ENCODE measurements around the gene HYAL1.

The HYAL1 gene, protein sequence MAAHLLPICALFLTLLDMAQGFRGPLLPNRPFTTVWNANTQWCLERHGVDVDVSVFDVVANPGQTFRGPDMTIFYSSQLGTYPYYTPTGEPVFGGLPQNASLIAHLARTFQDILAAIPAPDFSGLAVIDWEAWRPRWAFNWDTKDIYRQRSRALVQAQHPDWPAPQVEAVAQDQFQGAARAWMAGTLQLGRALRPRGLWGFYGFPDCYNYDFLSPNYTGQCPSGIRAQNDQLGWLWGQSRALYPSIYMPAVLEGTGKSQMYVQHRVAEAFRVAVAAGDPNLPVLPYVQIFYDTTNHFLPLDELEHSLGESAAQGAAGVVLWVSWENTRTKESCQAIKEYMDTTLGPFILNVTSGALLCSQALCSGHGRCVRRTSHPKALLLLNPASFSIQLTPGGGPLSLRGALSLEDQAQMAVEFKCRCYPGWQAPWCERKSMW

DNA sequence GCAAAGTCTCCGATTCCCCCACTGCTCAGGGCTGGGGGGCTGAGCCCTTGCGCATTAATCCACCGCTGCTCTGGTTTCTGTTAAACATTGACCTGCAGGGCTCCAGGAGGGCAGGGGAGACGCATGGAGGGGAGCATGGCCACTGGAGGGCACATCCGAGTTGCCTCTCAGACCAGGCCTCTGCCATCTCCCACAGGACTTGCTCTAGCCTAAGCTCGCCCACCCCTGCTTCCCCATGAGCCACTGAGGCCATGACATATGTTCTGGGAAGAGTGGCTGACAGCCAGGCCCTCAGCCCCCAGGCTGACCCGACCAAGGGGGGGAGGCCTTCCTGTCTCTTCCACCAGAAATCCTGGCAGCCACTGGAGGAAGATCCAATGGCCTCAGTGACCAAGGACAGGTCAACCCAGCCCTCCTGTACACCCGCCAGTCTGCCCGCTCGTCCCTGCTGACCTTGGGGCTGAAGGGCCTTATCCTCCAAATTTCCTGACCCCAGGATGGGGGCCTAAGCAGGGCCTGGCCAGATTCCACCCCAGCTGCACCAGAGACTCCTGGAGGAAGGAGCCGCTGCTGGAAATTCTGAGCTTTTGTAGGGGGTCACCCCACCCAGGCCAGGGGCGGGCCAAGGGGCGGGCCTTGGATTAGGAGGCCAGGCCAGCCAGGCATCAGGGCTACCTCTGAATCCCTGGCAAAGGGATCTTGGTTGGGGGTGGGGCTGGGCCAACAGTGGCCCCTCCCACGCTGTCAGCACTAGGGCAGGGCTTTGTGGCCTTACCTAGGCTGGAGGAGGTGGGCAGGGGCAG, at the start of gene HYAL1:
TSS of gene HYAL1 (minus strand) at position 562 of the 803 bp plus-strand sequence. CDS start 618 bp downstream, outside the sequence.
- Histone ChIP-seq H3K9ac (ENCODE audit: low read depth, low read length) (peak within 1 kb of the TSS; percentile 47), H3K9me3 (ENCODE audit: control insufficient read depth, insufficient read depth, low read length) (no peaks in the 10 kb centered on the region), H3K4me3 (ENCODE audit: low read depth, low read length) (no peak within 1 kb of the TSS)

GRCh38 chr3:50352781-50353180, 49.4 kb upstream of the HYAL1 start:
- Histone ChIP-seq H3K36me3 (ENCODE audit: control insufficient read depth, insufficient read depth, low read length) (peaks cover 34% of the 10 kb centered on the region), H3K9ac (ENCODE audit: low read depth, low read length) (no peak overlapping the region), H3K4me1 (ENCODE audit: control insufficient read depth, insufficient read depth, low read length) (peaks cover 4% of the 10 kb centered on the region)

More for the DNA sequence above, at the start of gene HYAL1:
- no peaks in the 10 kb centered on the region for H3K36me3 ChIP-seq (ENCODE audit: control insufficient read depth, insufficient read depth, low read length)
- peaks cover 3% of the 10 kb centered on the region for H3K4me1 ChIP-seq (ENCODE audit: control insufficient read depth, insufficient read depth, low read length)
- H3K27me3 ChIP-seq (ENCODE audit: control insufficient read depth, insufficient read depth, low read length) = no peaks in the 10 kb centered on the region

GRCh38 chr3:50351323-50351697, 47.9 kb upstream of the HYAL1 start:
- H3K9me3 ChIP-seq (ENCODE audit: control insufficient read depth, insufficient read depth, low read length) = no peaks in the 10 kb centered on the region
- no peak overlapping the region for H3K9ac ChIP-seq (ENCODE audit: low read depth, low read length)
- H3K4me3 ChIP-seq (ENCODE audit: low read depth, low read length) = peak overlapping the region; percentile 100
- peaks cover 33% of the 10 kb centered on the region for H3K36me3 ChIP-seq (ENCODE audit: control insufficient read depth, insufficient read depth, low read length)
- peaks cover 5% of the 10 kb centered on the region for H3K27me3 ChIP-seq (ENCODE audit: control insufficient read depth, insufficient read depth, low read length)
- H3K4me1 ChIP-seq (ENCODE audit: control insufficient read depth, insufficient read depth, low read length) = peaks cover 6% of the 10 kb centered on the region

More at GRCh38 chr3:50352781-50353180, 49.4 kb upstream of the HYAL1 start:
- no peak overlapping the region for H3K4me3 ChIP-seq (ENCODE audit: low read depth, low read length)
- no peaks in the 10 kb centered on the region for H3K9me3 ChIP-seq (ENCODE audit: control insufficient read depth, insufficient read depth, low read length)
- no peaks in the 10 kb centered on the region for H3K27me3 ChIP-seq (ENCODE audit: control insufficient read depth, insufficient read depth, low read length)

DNA sequence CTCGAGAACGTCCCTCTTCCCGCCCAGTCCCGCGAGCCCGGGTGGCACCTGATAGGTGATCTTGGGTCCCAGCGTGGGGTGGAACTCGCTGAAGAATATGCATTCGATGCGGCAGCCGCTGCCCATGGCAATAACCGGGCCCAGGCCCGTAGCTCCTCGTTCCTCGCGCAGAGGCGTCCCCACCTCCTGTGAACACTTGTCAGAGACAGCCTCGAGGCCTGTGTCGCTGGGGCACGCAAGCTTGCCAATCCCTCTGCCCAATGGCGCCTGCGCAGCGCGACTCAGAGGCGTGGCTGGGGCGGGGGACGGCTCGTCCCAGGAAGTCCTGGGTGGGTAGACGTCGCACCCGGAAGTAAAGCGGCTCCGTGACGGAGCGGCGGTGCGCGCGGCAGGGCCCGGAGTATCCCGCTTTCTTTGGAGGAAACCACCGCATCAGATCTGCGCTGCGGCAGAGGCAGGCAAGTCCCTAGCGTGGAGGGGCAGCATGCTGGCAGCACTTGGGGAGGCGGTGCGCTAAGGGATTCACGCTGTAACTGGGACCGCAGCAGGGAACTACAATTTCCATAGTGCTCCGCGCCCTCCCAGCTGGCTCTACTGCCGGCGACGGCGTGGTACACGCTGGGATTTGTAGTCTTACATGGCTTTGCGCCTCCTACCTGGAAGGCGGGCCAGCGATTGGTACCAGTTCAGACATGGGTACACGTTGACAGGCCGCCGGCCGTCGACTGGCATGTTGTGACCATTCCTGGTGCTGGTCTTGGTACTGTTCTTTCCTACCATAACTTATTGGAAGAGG, 47.4 kb upstream of the HYAL1 start, which contains the start of the genes CYB561D2 and NPRL2:
TSS of gene CYB561D2 (plus strand) at position 336 of the 796 bp plus-strand sequence. CDS start 572 bp downstream, outside the sequence.
TSS of gene NPRL2 (minus strand) at position 249 of the 796 bp plus-strand sequence. CDS start at position 126, 123 bp downstream.
- Histone ChIP-seq H3K4me3 (ENCODE audit: low read depth, low read length) (peak within 1 kb of the TSS; percentile 100), H3K9me3 (ENCODE audit: control insufficient read depth, insufficient read depth, low read length) (no peaks in the 10 kb centered on the region), H3K36me3 (ENCODE audit: control insufficient read depth, insufficient read depth, low read length) (peaks cover 29% of the 10 kb centered on the region), H3K4me1 (ENCODE audit: control insufficient read depth, insufficient read depth, low read length) (peaks cover 6% of the 10 kb centered on the region), H3K9ac (ENCODE audit: low read depth, low read length) (peak within 1 kb of the TSS; percentile 95), H3K27me3 (ENCODE audit: control insufficient read depth, insufficient read depth, low read length) (peaks cover 10% of the 10 kb centered on the region)

DNA sequence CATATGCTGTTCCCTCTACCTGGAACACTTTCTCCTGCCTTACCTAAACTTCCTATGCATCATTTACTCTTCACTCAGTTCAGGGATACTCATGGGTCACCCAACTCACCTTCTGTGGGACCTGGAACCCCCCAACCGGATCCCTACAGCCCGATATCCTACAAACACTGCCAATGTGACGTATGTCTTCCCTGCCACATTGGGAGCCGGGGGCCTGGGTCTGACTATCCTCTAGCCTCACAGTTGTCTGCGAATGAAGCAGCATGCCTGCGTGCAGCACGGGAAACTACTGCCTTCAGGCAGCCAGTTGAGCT, 46.8 kb upstream of the HYAL1 start:
- H3K36me3 ChIP-seq (ENCODE audit: control insufficient read depth, insufficient read depth, low read length) = peaks cover 26% of the 10 kb centered on the region
- H3K9me3 ChIP-seq (ENCODE audit: control insufficient read depth, insufficient read depth, low read length) = no peaks in the 10 kb centered on the region
- H3K4me1 ChIP-seq (ENCODE audit: control insufficient read depth, insufficient read depth, low read length) = peaks cover 6% of the 10 kb centered on the region
- peak overlapping the region; percentile 95 for H3K9ac ChIP-seq (ENCODE audit: low read depth, low read length)
- H3K4me3 ChIP-seq (ENCODE audit: low read depth, low read length) = peak overlapping the region; percentile 100
- H3K27me3 ChIP-seq (ENCODE audit: control insufficient read depth, insufficient read depth, low read length) = peaks cover 12% of the 10 kb centered on the region

- Histone ChIP-seq H3K9me3 (ENCODE audit: control insufficient read depth, insufficient read depth, low read length) (no peaks in the 10 kb centered on the region), H3K4me1 (ENCODE audit: control insufficient read depth, insufficient read depth, low read length) (peaks cover 6% of the 10 kb centered on the region), H3K9ac (ENCODE audit: low read depth, low read length) (no peak overlapping the region)
These were observed 43.9 kb upstream of the HYAL1 start for GRCh38 chr3:50347187-50347813.

DNA sequence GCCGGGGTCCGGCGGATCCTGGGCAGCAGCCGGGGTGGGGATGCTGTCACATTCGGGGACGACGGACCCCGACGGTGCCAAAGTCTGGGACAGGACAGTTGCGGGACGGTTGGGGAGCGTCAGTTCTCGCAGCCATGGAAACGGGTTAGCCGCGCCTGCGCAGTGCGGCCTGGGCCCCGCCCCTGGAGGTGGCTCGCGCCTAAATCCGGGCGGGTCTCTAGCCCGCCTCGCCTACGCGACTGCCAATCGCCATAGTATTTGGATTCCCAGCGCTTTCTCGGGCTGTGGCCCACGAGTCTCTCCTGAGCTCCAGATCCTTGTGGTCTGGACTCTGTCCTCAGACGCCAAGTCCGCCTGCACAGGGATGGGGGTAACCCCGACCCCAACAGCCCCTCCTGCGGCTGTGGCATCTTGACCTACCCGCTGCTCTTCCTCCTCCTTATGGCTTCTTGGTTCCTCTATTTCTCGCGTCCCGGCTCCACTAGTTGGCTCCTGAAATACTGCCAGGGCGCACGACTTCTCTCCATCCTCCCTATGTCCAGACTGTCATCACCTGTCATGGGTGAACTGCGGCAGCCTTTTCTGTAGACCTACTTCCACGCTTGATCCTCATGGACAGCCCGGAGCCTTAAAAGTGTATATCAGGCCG, 42.3 kb upstream of the HYAL1 start, which contains the start of gene ZMYND10:
TSS of gene ZMYND10 (minus strand) at position 147 of the 649 bp plus-strand sequence. CDS start 153 bp downstream, outside the sequence.
- H3K36me3 ChIP-seq (ENCODE audit: control insufficient read depth, insufficient read depth, low read length) = peaks cover 9% of the 10 kb centered on the region
- peak within 1 kb of the TSS; percentile 78 for H3K4me3 ChIP-seq (ENCODE audit: low read depth, low read length)
- no peaks in the 10 kb centered on the region for H3K9me3 ChIP-seq (ENCODE audit: control insufficient read depth, insufficient read depth, low read length)
- H3K27me3 ChIP-seq (ENCODE audit: control insufficient read depth, insufficient read depth, low read length) = peaks cover 55% of the 10 kb centered on the region
- peaks cover 2% of the 10 kb centered on the region for H3K4me1 ChIP-seq (ENCODE audit: control insufficient read depth, insufficient read depth, low read length)
- H3K9ac ChIP-seq (ENCODE audit: low read depth, low read length) = no peak within 1 kb of the TSS

More at GRCh38 chr3:50347187-50347813, 43.9 kb upstream of the HYAL1 start:
- Histone ChIP-seq H3K4me3 (ENCODE audit: low read depth, low read length) (no peak overlapping the region), H3K27me3 (ENCODE audit: control insufficient read depth, insufficient read depth, low read length) (peaks cover 39% of the 10 kb centered on the region), H3K36me3 (ENCODE audit: control insufficient read depth, insufficient read depth, low read length) (peaks cover 9% of the 10 kb centered on the region)

GRCh38 chr3:50345008-50345407, 41.6 kb upstream of the HYAL1 start:
- Histone ChIP-seq H3K9ac (ENCODE audit: low read depth, low read length) (no peak overlapping the region), H3K4me3 (ENCODE audit: low read depth, low read length) (peak overlapping the region; percentile 78), H3K36me3 (ENCODE audit: control insufficient read depth, insufficient read depth, low read length) (peaks cover 9% of the 10 kb centered on the region), H3K9me3 (ENCODE audit: control insufficient read depth, insufficient read depth, low read length) (no peaks in the 10 kb centered on the region), H3K27me3 (ENCODE audit: control insufficient read depth, insufficient read depth, low read length) (peaks cover 61% of the 10 kb centered on the region), H3K4me1 (ENCODE audit: control insufficient read depth, insufficient read depth, low read length) (peaks cover 3% of the 10 kb centered on the region)

- Histone ChIP-seq H3K9me3 (ENCODE audit: control insufficient read depth, insufficient read depth, low read length) (no peaks in the 10 kb centered on the region), H3K4me1 (ENCODE audit: control insufficient read depth, insufficient read depth, low read length) (peaks cover 5% of the 10 kb centered on the region), H3K4me3 (ENCODE audit: low read depth, low read length) (no peak overlapping the region), H3K27me3 (ENCODE audit: control insufficient read depth, insufficient read depth, low read length) (peaks cover 79% of the 10 kb centered on the region), H3K9ac (ENCODE audit: low read depth, low read length) (no peak overlapping the region), H3K36me3 (ENCODE audit: control insufficient read depth, insufficient read depth, low read length) (peaks cover 5% of the 10 kb centered on the region)
These were observed 39.6 kb upstream of the HYAL1 start for GRCh38 chr3:50342813-50343633.
